ENCODE results near the gene TENT5A.
"Not testable (repeated sequence)": the region's sequence is repeated elsewhere in the genome, so short reads cannot be mapped to it uniquely, and the experiment has no call there.

The TENT5A gene

DNA sequence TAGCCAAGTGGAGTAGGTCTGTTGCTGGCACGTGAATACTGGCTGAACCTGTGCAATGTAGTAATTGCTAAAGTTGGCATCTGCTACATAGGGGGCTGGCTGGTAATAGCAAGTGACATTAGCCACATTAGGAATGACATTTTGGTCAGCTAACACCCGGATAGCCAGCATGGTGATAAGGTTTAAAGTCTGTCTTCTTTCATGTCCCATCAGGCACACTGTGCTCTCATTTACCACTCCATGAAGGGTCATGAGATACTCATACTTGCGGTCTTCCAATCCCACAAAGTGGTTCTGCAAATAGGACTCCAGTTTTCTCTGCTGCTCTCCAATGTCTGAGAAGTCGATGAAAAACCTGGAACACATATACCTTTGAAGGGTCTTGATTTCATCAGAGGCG lies 2.8 kb downstream of the TENT5A start:
- no peak for DNase-seq

DNA sequence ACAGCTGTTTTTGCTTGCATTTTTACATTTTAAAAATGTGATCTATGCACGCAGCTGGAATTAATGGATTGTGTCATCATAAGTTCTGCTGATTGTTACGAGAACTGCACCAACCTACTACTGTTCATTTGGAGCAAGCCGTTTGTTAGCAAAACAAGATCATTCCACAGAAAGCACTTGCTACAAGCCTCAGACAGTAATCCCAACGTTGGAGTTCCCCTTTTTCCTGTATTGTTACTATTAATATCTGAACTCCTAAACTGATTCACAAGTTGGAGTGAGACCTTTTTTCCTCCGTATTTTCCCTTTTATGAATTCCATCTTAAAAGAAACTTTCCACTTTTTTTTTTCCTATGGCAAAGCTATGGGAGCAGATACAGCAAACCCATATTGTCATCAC lies 3.5 kb downstream of the TENT5A start:
- no peak for DNase-seq

DNA sequence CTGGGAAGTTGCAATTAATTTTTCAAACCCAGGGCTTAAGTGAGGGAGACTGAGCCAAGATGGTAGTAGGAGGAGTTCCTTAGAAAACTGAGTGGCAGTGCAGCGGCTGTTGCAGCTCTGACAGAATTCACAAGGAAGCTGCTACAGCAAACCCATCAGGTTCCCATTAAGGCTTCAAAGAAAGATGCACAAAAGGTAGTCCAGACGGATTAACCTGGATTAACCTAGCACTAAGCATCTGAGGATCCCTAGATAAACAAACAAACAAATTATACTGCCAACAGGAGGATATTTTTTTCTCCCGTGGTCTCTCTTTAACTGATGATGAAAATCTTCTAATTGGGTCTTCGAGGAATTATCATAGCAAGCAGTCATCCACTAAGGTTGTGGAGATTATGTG lies 5.2 kb downstream of the TENT5A start:
- no peak for DNase-seq

DNA sequence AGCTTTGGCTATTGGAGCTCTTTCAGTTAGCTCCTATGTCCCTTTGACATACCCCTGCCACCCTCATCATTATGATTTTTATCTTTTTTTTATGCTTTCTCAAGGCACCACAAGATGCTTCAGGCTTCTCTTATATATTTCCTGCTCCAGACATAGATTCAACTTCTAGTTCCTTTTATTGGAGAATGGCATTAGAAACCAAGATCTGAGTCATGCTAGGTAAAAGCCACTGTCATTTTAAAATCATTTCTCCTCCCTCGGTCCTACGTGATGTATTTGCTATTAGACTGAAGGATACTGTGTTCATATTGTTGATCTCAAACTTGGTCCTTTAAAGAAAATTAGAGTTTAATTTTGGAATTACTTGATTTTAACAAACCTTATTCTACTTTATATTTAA lies 8.3 kb downstream of the TENT5A start:
- peak in 1 of 2 donors; percentile 31 for DNase-seq

DNA sequence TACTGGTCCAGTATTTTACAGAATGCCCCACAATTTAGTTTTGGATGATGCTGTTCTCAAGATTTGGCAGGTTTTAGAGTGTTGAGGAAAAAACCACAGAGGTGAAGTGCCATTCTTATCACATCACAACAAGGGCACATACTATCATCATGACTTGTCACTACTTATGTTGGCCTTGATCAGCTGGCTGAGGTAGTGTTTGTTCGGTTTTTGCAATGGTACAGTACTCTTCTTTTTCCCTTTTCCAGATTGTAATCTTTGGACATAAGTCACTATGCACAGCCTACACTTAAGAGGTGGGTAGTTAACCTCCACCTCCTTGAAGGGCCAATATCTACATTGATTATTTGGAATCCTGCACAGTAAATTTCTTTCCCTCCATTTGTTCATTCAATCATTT lies 8.8 kb downstream of the TENT5A start:
- no peak for DNase-seq

DNA sequence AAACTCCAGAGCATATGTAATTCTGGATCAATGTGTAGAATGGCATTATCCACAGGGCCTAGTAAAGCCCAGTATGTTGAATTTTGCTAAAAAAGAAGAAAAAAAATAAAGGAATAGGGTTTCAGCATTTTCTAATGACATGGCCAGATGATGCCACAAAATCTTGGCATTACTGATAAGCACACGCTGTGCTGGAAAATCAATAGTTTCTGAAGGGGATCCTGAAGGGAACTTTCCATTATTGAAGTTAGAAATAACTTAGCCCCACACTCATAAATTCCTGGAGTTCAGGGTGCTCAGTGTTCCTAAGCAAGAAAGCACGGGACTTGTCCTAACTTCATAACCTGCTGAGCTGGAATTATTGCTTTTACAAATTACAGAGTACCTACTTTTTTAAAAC lies 10.8 kb downstream of the TENT5A start:
- no peak for DNase-seq

DNA sequence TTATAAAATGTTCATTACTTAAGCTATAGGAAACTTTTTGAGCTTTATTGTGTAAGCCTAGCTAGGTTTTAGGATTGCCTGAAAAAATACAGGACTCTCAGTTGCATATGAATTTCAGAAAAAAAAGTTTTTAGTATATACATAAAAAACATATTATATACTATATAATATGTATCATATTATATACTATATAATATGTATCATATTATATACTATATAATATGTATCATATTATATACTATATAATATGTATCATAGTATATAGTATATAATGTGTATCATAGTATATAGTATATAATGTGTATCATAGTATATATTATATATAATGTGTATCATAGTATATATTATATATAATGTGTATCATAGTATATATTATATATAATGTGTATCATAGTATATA lies 11.9 kb downstream of the TENT5A start:
- not testable (repeated sequence) for DNase-seq

DNA sequence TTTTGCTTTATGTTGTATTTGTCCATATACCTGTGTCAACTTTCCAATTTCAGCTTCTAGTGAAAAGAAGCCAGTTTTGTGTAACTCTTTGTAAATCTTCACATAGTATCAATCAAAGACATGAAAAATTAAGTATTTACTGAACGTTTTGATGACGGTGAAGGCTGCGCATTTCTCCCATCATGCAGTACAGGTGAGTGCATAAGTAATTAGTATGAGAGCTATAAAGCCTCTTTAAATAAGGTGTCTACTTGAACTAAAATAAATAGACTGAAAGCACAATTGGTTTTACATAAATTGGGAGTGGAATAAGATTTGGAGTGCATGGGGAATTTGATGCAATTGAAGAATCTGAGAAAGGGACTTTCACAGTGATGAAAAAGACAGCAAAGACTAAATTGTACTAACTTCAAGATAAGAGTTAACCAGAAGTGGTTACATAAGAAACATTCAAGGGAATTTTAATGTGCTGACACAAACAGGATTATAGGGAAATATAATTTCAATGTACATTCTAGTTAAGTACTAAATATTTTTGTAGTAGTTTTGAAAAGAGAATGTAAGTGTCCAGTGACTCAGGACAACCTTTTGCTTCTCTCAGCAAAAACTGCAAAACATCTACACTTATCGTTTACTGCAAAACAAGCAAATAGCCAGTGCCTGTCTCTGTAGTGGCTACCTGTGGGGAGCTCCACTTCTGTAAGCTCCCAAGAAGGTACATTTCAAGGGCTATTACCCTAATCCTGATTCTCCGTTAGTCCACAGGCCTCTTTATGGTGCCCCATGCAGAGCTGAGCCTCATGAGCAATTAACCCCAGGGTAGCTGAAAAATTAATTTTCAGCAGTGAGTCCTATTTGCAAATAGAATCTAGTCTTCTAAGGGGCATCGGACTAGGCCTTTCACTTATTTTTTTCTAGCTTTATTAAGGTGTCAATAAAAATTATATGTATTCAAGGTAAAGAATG lies 13.0 kb downstream of the TENT5A start:
- no peak for DNase-seq

DNA sequence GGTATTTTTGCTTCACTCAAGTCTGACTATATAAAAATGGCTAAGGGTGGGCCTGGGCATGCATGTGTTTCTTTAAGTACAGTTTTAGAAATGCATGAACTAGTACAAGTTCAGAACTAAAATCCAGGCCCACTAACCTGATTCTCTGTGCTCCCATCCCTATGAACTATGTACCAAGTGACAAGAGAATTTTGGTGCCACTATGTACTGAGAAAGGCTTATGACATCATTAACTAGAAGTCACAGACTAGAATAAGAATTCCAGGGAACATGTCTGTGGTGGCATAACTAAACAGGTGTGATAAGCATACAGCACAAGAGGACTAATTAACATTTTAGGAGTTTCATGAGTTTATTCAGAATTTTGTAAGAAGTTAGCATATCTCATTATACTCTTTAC lies 16.1 kb downstream of the TENT5A start:
- no peak for DNase-seq

DNA sequence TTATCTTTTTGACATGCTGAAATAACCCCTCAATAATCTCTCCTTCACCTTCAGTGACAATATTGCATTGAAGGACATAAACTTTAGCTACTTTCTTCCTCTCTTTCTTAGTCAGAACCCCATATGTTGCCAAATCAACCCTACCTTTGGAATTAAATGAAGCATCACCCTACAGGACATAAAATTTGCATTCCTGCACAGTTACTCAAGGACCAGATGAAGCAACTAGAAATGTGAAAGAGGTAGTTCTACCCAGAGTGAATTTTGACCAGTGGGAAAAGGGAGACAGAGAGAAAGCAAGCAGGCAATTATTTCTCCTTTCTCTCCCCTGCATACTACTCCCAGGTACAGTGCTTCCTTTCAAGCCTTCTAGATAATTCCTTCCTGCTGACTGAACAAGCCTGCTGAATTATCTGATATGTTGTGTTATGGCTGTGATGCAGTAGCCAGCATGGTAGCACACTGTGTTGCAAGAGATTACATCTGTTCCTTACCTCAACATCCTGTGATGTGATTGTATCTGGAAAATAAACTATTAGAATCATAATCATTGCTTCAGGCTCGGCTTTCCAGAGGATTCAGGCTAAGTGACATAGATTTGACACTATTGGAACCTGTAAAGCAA lies 16.6 kb downstream of the TENT5A start:
- no peak for DNase-seq

DNA sequence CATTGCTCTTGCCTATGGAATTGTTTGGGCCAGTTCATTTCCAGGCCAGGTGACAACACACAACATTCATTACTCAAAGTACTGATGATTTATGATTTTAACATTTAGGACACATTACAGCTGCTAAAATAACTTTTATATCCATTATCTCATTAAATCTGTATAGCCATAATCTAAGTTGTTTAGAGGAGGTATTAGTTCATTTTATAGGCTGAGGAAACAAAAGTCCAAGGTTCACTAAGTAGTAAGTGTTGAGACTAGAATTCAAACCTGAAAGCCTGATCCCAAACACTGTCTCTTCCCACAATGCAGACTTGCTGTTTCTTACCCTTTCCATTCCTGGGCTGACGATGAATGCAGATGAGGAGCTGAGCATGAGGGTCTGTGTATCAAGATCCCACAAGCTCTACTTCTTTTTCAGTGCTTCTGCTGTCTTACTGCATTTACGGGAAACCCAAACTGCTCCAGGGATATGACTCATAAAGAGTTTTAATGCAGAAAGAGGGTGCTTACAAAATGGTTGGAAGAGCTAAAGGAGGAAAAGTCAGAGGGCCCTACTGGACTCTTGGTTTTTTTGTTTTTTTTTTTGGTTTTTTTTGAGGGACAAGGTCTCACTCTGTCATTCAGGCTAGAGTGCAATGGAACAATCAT lies 17.9 kb downstream of the TENT5A start:
- no peak for DNase-seq

DNA sequence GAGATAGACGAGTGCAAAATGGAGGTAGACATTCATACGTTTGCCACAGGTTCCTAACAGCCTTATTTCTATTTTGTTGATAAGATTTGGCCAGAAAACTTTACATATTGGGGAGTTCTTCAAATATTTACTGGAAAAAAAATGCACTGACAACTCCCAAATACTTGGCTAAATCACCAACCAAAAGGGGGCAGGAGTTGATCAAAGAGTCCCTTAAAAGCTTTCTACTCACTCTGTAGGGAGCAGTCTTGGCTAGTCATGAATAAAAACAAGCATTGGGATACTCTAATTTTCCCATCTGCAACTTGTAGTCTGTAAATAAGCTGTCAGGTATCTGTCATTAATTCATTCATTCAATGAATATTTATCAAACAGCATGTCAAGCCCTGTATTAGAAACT lies 18.4 kb downstream of the TENT5A start:
- peak in 1 of 2 donors; percentile 32 for DNase-seq

DNA sequence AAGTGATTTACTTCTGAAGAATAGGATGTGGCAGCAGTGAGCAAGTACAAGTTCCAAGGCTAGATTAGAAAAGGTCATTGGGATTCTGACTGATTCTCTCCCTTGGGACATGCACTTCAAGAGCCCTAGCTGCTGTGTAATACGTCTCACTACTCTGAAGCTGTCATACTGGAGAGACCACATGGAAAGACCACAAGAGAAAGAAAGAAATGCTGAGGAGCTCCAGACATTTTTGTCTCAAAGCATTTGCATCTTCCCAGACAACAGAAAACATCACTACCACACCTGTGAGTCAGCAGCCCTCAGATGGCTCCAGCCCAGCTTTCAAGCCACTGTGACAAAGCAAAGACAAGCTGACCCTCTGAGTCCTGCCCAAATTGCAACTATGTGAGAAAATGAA lies 20.7 kb downstream of the TENT5A start:
- no peak for DNase-seq

DNA sequence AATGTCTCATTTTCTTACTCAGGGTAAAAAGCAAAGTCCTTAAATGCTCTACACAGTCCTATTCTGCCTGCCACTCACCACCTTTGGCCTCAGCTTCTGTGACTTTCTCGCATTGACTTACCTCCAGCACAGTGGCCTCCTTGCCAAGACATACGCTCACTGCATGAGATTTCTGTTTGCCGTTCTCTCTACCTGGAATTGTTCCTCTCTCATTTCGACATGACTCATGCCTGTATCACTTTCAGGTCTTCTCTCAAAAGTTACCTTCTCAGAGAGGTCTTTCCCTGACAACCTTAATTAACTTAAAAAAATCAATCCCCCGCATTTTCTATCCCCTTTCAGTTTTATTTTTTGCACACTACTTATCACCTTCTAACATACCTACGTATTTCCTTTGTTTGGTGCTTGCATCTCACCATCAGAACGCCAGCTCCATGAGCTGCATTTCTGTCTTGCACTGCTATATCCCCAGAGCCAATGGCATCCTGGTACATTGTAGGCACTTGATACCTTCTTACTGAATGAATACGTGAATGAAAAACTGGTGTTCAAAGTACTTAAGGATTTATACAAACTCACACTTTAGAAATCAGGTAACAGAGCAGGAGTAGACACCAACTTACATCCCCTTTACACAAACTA lies 24.5 kb downstream of the TENT5A start:
- no peak for DNase-seq

DNA sequence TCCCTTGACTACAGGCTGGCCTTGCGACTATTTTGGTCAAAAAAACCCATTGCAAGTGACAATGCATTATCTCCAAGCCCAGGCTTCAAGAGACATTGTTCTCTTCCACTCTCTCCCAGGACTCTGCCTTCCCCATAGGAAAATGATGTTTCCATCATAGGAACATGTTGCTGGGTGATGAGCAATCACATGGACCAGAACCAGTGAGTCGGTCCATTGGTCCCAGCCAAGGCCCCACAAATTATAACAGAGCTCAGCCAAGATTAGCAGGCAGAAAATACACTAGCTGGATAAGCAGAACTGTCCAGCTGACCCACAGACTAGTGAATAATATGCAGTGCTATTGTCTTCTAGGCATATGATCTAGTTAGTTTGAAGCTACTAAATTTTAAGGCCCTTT lies 27.4 kb downstream of the TENT5A start:
- no peak for DNase-seq

DNA sequence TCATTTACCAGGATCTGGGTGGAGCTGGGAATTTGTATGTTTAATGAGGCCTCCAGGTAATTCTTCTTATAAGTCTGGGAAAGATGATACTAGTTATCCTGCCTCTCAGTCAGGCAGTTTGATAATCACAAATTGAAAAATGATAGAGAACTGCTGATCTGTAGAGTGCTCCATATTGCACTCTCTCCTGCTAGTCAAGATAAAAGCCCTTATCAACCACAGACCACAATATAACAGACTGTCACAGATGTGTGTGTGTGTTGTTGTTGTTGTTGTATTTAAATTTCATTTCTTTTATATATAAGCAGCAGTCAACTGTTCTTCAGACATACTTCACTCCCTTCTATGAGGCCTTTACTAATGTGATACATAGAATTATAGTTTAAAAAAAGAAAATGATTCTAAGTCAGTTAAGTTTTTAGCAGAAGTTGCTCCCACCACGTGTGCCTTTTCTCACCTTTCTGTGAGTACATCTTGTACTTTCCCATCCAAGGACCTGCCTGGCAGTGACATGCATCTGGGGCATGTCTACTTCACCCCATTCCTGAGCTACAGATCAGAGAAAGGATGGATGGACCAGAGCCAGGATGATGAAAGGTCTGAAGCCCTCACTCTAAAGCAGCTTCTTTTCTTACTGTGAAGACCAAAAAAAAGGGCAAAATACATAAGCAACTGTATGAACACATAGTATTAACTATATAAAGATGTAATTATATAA lies 29.8 kb downstream of the TENT5A start:
- DNase-seq, result no peak

DNA sequence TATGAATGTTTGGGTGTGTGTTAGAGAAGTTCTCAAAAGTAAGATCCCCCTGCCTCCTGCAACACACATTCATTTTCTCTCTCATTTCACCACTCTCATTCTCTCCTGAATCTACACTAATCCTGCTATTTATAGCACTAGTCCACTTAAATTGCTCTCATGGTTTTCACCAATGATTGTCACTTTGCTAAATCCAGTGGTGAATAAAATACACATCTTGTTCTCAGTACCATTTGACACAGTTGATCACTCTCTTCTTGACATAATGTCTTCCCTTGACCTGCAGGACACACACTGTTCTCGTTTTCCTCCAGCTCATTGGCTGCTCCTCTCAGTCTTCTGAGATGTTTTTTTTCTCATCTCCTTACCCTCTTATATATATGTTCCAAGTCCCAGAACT lies 32.1 kb downstream of the TENT5A start:
- no peak for DNase-seq

DNA sequence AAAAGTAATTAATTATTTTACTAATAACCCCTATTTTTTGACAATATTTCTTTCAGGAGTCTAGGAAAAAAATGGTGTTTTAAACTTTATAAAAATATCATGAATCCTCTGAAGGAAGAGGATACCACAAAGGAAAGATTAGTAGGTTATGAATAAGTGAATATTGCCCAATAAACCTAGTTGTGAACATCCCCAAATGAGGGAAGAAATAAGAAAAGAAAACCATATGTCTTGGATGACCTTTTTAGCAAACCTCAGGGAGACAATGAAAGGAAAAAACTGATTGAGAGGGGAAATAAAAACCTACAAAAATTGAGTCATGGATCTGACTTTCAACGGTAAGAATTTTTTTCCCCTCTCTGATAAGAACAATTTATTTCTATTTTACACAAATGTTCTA lies 34.4 kb downstream of the TENT5A start:
- DNase-seq, result no peak

DNA sequence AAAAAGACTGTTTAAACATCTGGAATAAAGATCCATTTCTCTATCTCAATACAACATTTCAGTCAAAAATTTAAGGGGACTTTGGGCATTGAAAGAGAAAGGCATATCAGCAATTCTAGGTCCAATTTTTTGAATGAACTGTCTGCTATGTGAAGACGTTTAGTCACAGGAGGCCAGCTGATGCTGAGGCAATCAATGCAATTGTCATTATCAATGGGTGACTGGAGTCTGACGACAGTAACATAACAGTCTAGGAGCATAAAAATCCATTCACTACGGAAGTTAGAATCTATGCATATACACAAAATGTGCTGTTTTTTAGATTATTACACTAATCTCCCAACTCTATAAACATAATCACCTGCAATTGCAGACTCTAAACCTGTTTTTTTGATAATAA lies 37.8 kb downstream of the TENT5A start:
- no peak for DNase-seq

DNA sequence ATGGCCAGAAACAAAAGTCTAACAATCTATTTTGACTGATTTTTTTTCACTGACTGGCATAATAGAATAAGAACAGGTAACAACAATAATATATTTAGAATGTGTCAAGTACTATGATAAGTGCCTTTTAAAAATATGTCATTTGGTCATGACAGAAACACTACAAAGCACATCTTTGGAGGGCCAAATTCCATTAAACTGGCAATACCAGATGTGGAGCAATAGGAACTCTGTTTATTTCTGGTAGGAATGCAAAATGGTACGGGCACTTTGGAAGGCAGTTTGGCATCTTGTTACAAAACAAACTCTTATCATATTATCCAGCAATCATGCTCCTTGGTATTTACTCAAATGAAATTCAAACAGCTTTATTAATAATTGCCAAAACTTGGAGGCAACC lies 39.3 kb downstream of the TENT5A start:
- no peak for DNase-seq

DNA sequence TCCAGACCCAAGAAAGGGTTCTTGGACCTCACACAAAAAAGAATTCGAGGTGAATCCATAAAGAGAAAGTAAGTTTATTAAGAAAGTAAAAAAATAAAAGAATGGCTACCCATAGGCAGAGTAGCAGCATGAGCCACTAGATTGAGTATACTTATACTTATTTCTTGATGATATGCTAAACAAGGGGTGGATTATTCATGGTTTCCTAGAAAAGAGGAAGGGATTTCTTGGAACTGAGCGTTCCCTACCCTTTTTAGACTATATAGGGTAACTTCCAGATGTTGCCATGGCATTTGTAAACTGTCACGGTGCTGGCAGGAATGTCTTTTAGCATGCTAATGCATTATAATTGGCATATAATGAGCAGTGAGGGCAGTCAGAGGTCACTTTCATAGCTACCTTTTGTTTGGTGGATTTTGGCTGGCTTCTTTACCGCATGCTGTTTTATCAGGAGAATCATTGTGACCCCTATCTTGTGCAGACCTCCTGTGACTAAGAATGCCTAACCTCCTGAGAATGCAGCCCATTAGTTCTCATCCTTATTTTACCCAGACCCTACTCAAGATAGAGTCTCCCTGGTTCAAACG lies 44.3 kb downstream of the TENT5A start:
- no peak for DNase-seq

DNA sequence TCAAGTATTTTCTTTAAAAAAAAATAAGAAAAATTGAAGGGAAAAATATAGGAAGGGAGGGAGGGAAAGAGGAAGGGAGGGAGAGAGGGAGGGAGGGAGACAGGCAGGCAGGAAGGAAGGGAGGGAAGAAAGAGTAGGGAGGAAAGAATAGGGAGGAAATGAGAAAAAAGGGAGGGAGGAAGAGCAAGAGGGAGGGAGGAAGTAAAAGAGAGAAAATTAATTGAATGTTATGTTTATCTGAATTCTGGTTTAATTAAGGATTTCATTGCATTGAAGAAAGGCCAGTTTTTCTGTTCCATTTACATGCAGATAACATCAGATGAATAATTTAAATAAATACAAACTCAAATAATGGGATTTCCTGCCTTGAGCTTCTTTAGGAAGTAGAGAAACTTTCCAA lies 47.8 kb downstream of the TENT5A start:
- no peak for DNase-seq
